BJ (cell line): ENCODE data around the gene BRINP2. TPM values are rescaled to one million over a fixed set of nuclear protein-coding genes. Genes with fewer than 3 reads are reported as not detected.

Source experiments
- CTCF ChIA-PET: fragments of 350-600 bp; formaldehyde crosslinking; extraction: SDS; loops from one replicate; lab custom pipeline; 2021; ENCODE audit warnings: antibody characterized with exemption, inconsistent platforms; lab: Yijun Ruan, JAX
- POLR2A ChIA-PET: fragments of 300-600 bp; sonication (Branson Sonifier 250); formaldehyde crosslinking; extraction: SDS; loops from one replicate; lab custom pipeline; 2021; ENCODE audit warnings: antibody characterized with exemption; lab: Charles Lee
- DNase-seq: peaks from one replicate; pipeline ENCODE4 v3.0.0-alpha.2; 2011; ENCODE audit warnings: low read depth
- H3K27me3 ChIP-seq: 2 replicates; pipeline ENCODE4 v1.6.0; 2011; ENCODE audit warnings: low read length; ENCODE audit not compliant: control insufficient read depth, insufficient read depth
- H3K36me3 ChIP-seq: 2 replicates; pipeline ENCODE4 v1.5.1; 2011; ENCODE audit warnings: low read length; ENCODE audit not compliant: control insufficient read depth, insufficient read depth
- H3K4me3 ChIP-seq: 2 replicates; pipeline ENCODE4 v1.5.1; 2011; ENCODE audit warnings: low read depth, mild to moderate bottlenecking, control low read depth, low read length
- polyA plus RNA-seq: library from polyadenylated mRNA; depleted of rRNA; stranded (reverse); fragments of >200 nt; gene quantifications from 2 replicates; pipeline ENCODE4 v1.2.3, GENCODE V29; 2011
- TF ChIP-seq, protein P1 (sequence below): IDR thresholded peaks from 2 replicates; pipeline ENCODE4 v1.5.1; 2011; ENCODE audit warnings: low read depth, mild to moderate bottlenecking, control low read depth, inconsistent platforms, low read length, moderate library complexity; ENCODE audit not compliant: insufficient read depth

BRINP2 gene
- polyA plus RNA-seq, 1 experiment = 0.02 TPM

DNA sequence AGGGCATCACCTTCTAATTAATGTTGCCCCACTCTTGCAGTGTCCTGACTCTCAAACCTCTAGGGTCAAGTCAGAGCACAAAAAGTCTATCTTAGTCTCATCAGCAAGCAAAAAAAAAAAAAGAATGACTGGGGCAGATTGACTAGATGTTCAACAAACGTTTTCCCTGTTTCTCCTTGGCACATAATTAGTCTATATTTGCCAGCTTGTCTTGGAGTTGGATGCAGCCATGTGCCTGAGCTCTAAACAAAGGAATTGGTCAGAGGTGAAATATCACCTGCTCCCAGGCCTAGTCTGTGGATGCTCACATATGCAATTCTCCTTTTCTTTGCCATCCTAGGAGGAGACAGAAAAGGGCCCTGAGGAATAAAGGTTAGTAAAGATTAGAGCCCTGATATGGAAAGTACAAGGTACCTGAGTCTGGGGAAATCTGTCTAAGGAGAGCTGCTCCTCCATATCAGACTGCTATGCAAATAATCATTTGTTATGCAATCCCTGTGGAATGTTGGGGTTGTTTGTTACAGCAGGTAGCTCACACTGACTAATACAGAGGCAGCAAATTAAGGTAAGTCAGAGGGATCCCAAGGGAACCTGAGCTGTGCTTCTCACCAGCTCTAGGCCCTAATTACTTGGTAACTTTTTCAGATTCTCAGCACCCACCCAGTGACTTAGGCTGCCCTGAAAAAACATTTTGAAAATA is 130.8 kb downstream of the BRINP2 start:
- H3K36me3 ChIP-seq = no peaks in the 10 kb centered on the region
- TF ChIP-seq, protein P1, sequence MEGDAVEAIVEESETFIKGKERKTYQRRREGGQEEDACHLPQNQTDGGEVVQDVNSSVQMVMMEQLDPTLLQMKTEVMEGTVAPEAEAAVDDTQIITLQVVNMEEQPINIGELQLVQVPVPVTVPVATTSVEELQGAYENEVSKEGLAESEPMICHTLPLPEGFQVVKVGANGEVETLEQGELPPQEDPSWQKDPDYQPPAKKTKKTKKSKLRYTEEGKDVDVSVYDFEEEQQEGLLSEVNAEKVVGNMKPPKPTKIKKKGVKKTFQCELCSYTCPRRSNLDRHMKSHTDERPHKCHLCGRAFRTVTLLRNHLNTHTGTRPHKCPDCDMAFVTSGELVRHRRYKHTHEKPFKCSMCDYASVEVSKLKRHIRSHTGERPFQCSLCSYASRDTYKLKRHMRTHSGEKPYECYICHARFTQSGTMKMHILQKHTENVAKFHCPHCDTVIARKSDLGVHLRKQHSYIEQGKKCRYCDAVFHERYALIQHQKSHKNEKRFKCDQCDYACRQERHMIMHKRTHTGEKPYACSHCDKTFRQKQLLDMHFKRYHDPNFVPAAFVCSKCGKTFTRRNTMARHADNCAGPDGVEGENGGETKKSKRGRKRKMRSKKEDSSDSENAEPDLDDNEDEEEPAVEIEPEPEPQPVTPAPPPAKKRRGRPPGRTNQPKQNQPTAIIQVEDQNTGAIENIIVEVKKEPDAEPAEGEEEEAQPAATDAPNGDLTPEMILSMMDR = no peak
- POLR2A ChIA-PET = no interaction called here
- H3K4me3 ChIP-seq = no peak overlapping the region
- no peaks in the 10 kb centered on the region for H3K27me3 ChIP-seq
- CTCF ChIA-PET = interaction anchor here (0.6 to 1.2 kb wide), 3 partner anchors 35 to 406 kb away, joined by 3 read pairs; no protein-coding TSS in a partner anchor
- no peak for DNase-seq

DNA sequence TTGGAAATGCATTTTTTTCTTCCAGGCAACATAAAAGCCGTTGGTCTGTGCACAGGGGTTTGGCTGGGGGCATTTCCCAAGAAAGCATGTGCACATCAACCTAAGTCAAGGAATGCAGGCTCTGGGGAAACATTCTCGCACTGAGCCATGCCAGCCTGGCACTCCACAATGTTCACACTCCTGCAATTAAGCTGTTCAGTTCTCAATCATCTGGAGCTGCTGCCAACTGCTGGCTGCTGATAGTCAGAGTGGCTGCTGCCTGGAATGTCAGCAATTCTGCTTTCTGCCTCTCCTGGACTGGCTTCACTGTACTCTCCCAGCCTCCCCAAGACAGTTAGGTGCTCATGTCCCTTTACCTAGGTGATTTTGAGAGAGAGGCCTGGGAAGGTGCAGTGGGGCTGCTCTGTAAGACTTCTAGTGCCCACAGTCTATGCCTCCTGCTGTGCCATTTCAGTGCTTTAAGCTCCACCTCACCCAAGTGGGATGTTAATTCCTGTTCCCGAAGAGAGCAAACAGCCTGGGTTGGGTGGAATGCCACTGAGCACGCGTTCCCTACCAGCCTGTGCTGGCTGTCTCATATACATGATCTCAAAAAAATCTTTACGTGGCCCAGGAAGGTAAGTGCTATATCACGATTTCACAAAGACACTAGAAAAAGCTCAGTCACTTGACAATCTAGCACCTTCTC is 131.7 kb downstream of the BRINP2 start:
- TF ChIP-seq, protein P1 = no peak
- Histone ChIP-seq H3K27me3 (no peaks in the 10 kb centered on the region), H3K4me3 (no peak overlapping the region), H3K36me3 (no peaks in the 10 kb centered on the region)
- ChIA-PET POLR2A (no interaction called here), CTCF (no interaction called here)
- DNase-seq = no peak

DNA sequence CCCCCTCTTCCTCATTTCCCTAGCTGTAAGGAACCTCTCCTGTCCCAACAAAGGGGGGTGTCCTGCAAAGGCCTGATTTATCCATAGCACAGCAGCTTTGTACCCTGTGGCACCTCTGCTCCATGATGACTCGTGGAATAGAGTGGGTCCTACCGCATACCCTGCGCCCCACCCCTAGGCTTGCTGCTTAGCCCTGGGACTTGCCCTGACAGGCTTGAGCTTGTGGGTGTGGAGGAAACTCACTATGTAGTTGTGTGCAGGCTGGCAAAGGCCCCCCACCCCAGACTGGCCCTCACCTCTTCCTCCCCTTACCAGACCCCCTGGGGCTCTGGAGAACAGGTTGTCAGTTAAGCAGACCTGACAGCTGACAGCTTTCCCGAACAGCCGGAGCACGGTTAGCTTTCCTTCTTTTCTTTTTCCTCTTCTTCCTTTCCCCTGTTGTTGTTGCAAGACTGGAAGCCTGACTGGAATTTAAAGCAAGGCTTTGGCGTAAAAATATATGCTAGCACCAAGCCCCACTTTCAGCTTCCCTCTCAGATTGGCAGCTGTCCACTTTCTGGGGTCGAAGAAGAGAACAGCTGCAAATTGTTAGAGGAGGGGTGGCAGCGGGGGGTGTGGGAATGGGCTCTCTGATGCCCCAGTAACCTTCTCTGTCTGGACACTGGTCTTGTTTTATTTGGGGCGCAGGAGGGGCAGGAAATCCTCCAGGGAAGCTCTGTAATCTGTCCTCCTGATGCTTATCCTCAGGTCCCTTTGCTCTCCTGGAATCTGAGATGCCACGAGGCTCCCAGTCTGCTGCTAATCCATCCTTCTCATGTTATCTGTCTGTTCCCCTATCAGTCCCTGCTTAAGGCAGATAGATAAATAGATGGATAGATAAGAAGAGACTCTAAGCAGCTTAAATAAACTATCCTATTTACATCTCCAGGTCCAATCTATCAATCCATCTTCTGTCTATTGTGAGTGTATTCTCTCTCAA is 134.6 kb downstream of the BRINP2 start:
- H3K36me3 ChIP-seq = no peaks in the 10 kb centered on the region
- no peaks in the 10 kb centered on the region for H3K27me3 ChIP-seq
- ChIA-PET POLR2A (no interaction called here), CTCF (interaction anchor here (1.7 kb wide), 1 partner anchor 17 kb away, joined by 3 read pairs; no protein-coding TSS in a partner anchor)
- H3K4me3 ChIP-seq = no peak overlapping the region
- TF ChIP-seq, protein P1 = no peak
- DNase-seq = no peak

DNA sequence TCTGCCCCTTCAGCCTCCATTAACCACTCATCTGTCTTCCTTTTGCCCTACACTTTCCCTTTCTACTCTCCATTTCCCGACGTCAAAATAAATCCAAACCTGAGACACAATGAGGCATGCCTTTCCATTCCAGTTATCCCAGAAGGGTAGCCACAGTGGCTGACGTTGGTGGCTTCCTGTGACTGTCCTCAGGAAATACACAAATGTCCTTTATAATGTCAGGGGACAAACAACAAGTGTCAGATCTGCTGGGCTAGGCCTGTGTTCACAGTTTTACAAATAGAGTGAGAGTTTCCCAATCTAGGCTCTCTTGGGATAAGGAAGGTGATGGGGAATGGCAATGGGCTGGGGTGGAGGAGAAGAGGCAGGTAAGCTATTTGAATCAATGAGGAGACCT is 135.3 kb downstream of the BRINP2 start:
- Histone ChIP-seq H3K27me3 (no peaks in the 10 kb centered on the region), H3K36me3 (no peaks in the 10 kb centered on the region), H3K4me3 (no peak overlapping the region)
- DNase-seq = no peak
- ChIA-PET CTCF (interaction anchor here (1.7 kb wide), 1 partner anchor 16 kb away, joined by 3 read pairs; no protein-coding TSS in a partner anchor), POLR2A (no interaction called here)
- TF ChIP-seq, protein P1 = no peak
